Neural cell (in vitro differentiated cells): Measurements from ENCODE around the gene BRINP1. TPM values are rescaled to one million over a fixed set of nuclear protein-coding genes. Genes with fewer than 3 reads are reported as not detected.

Source experiments
- H2AFZ ChIP-seq: fragments of 200-600, 300-800 bp; sonication (generic), shearing (Covaris generic); 2 replicates; pipeline ENCODE4 v1.6.0; 2014; ENCODE audit warnings: low read depth, mild to moderate bottlenecking, antibody characterized with exemption, low read length, moderate library complexity
- H3F3A ChIP-seq: fragments of 200-600 bp; shearing (Covaris generic); 2 replicates; pipeline ENCODE4 v1.6.1; 2016; ENCODE audit warnings: mild to moderate bottlenecking, moderate library complexity, mixed read lengths, antibody characterized with exemption, low read length; ENCODE audit not compliant: insufficient read depth, poor library complexity, severe bottlenecking
- H3K27ac ChIP-seq: fragments of 200-600, 300-800 bp; sonication (generic), shearing (Covaris generic); 2 replicates; pipeline ENCODE4 v1.5.1; 2014; ENCODE audit warnings: mild to moderate bottlenecking, low read length, moderate library complexity
- H3K27me3 ChIP-seq: fragments of 300-800, 200-600 bp; sonication (generic), shearing (Covaris generic); 2 replicates; pipeline ENCODE4 v1.6.0; 2014; ENCODE audit warnings: mild to moderate bottlenecking, low read depth, low read length, moderate library complexity; ENCODE audit not compliant: insufficient read depth
- H3K36me3 ChIP-seq: fragments of 300-800, 200-600 bp; sonication (generic), shearing (Covaris generic); 2 replicates; pipeline ENCODE4 v1.5.1; 2014; ENCODE audit warnings: mild to moderate bottlenecking, antibody characterized with exemption, low read length, moderate library complexity; ENCODE audit not compliant: insufficient read depth
- H3K4me2 ChIP-seq: fragments of 300-800, 200-600 bp; sonication (generic), shearing (Covaris generic); 2 replicates; pipeline ENCODE4 v1.6.0; 2014; ENCODE audit warnings: mild to moderate bottlenecking, low read length
- H3K4me3 ChIP-seq: fragments of 300-800, 200-600 bp; sonication (generic), shearing (Covaris generic); 2 replicates; pipeline ENCODE4 v1.5.1; 2014; ENCODE audit warnings: mild to moderate bottlenecking, low read length, moderate library complexity
- H3K79me2 ChIP-seq: fragments of 200-600 bp; shearing (Covaris generic); replicated peaks from 2 replicates; pipeline ENCODE4 v1.6.0; 2014; ENCODE audit warnings: mild to moderate bottlenecking, low read length, moderate library complexity; ENCODE audit not compliant: insufficient read depth
- H3K9ac ChIP-seq: fragments of 300-800, 200-600 bp; sonication (generic), shearing (Covaris generic); 2 replicates; pipeline ENCODE4 v1.6.1; 2016; ENCODE audit warnings: mild to moderate bottlenecking, low read length, mixed read lengths
- H3K9me2 ChIP-seq: fragments of 200-600 bp; shearing (Covaris generic); 2 replicates; pipeline ENCODE4 v1.6.1; 2016; ENCODE audit warnings: mild to moderate bottlenecking, low read length, mixed read lengths; ENCODE audit not compliant: insufficient read depth
- H3K9me3 ChIP-seq: fragments of 200-600, 300-800 bp; sonication (generic), shearing (Covaris generic); 2 replicates; pipeline ENCODE4 v1.6.1; 2016; ENCODE audit warnings: mild to moderate bottlenecking, mixed run types, low read length, moderate library complexity, mixed read lengths
- H4K20me1 ChIP-seq: fragments of 200-600 bp; shearing (Covaris generic); 2 replicates; pipeline ENCODE4 v1.6.1; 2016; ENCODE audit warnings: mild to moderate bottlenecking, mixed run types; ENCODE audit not compliant: insufficient read depth
- CTCF ChIP-seq: fragments of 450-650 bp; IDR thresholded peaks from 2 replicates; pipeline ENCODE4 v1.5.1; 2014; ENCODE audit warnings: antibody characterized with exemption, mild to moderate bottlenecking, moderate library complexity; ENCODE audit not compliant: poor library complexity, severe bottlenecking
- EP300 ChIP-seq: fragments of 450-650 bp; conservative IDR thresholded peaks from 2 replicates; pipeline ENCODE4 v1.6.1; 2014; ENCODE audit warnings: antibody characterized with exemption, mild to moderate bottlenecking, moderate library complexity; ENCODE audit not compliant: poor library complexity, severe bottlenecking
- EZH2 ChIP-seq: fragments of 200-600, 300-800 bp; shearing (Covaris generic), sonication (generic); IDR thresholded peaks from 2 replicates; pipeline ENCODE4 v1.6.1; 2014; ENCODE audit warnings: antibody characterized with exemption, low read length, borderline replicate concordance, mild to moderate bottlenecking; ENCODE audit not compliant: insufficient read depth, poor library complexity, severe bottlenecking
- MXI1 ChIP-seq: fragments of 450-650 bp; conservative IDR thresholded peaks from 2 replicates; pipeline ENCODE4 v1.6.1; 2014; ENCODE audit warnings: antibody characterized with exemption, mild to moderate bottlenecking; ENCODE audit not compliant: poor library complexity, severe bottlenecking
- POLR2AphosphoS5 ChIP-seq: IDR thresholded peaks from 2 replicates; pipeline ENCODE4 v1.6.1; 2012
- RAD21 ChIP-seq: fragments of 450-650 bp; conservative IDR thresholded peaks from 2 replicates; pipeline ENCODE4 v1.6.1; 2014; ENCODE audit warnings: antibody characterized with exemption, mild to moderate bottlenecking, moderate library complexity
- SMC3 ChIP-seq: fragments of 450-650 bp; conservative IDR thresholded peaks from 2 replicates; pipeline ENCODE4 v1.6.1; 2014; ENCODE audit warnings: antibody characterized with exemption, mild to moderate bottlenecking, moderate library complexity; ENCODE audit not compliant: poor library complexity
- TAF1 ChIP-seq: IDR thresholded peaks from 2 replicates; pipeline ENCODE4 v1.6.1; 2012; ENCODE audit warnings: low read depth
- polyA plus RNA-seq: library from polyadenylated mRNA; depleted of rRNA; stranded (reverse); fragments of >200 nt; gene quantifications from 2 replicates; pipeline ENCODE4 v1.2.3, GENCODE V29; 2014
- TF ChIP-seq, protein P1 (sequence below): IDR thresholded peaks from 2 replicates; pipeline ENCODE4 v1.6.1; 2012; ENCODE audit warnings: borderline replicate concordance

The BRINP1 gene
- polyA plus RNA-seq, 1 donor from 2014 or later, result 15.6 TPM

GRCh38 chr9:119195521-119195920 is 173.7 kb downstream of the BRINP1 start:
- Histone ChIP-seq H3K36me3 (no peaks in the 10 kb centered on the region), H3K9me2 (no peaks in the 10 kb centered on the region), H3K4me3 (no peak overlapping the region), H3K9ac (no peak overlapping the region), H3K4me2 (no peak overlapping the region), H3K79me2 (no peaks in the 10 kb centered on the region), H3F3A (no peaks in the 10 kb centered on the region), H3K9me3 (no peaks in the 10 kb centered on the region), H3K27ac (no peak overlapping the region), H3K27me3 (no peaks in the 10 kb centered on the region), H4K20me1 (no peaks in the 10 kb centered on the region), H2AFZ (no peak overlapping the region)
- TF ChIP-seq TAF1, result no peak

GRCh38 chr9:119185298-119185697 is 183.9 kb downstream of the BRINP1 start:
- Histone ChIP-seq H3K36me3 (no peaks in the 10 kb centered on the region), H3K27me3 (no peaks in the 10 kb centered on the region), H3K9me3 (no peaks in the 10 kb centered on the region), H3K9me2 (no peaks in the 10 kb centered on the region), H3K4me2 (no peak overlapping the region), H3K4me3 (no peak overlapping the region), H3F3A (no peaks in the 10 kb centered on the region), H2AFZ (no peak overlapping the region), H3K27ac (no peak overlapping the region), H4K20me1 (no peaks in the 10 kb centered on the region), H3K79me2 (no peaks in the 10 kb centered on the region), H3K9ac (no peak overlapping the region)
- TF ChIP-seq TAF1, result no peak
- no peak for TF ChIP-seq CTCF
- TF ChIP-seq SMC3, result no peak
- no peak for TF ChIP-seq MXI1
- TF ChIP-seq POLR2AphosphoS5, result no peak
- TF ChIP-seq EZH2, result no peak
- TF ChIP-seq RAD21, result no peak

GRCh38 chr9:119184265-119184936 is 184.8 kb downstream of the BRINP1 start:
- no peak overlapping the region for H3K27ac ChIP-seq

More at GRCh38 chr9:119184265-119184936, 184.8 kb downstream of the BRINP1 start:
- Histone ChIP-seq H3F3A (no peaks in the 10 kb centered on the region), H3K4me3 (no peak overlapping the region), H4K20me1 (no peaks in the 10 kb centered on the region), H2AFZ (no peak overlapping the region), H3K36me3 (no peaks in the 10 kb centered on the region), H3K27me3 (no peaks in the 10 kb centered on the region), H3K9ac (no peak overlapping the region), H3K9me2 (no peaks in the 10 kb centered on the region), H3K4me2 (no peak overlapping the region), H3K79me2 (no peaks in the 10 kb centered on the region), H3K9me3 (no peaks in the 10 kb centered on the region)
- no peak for TF ChIP-seq EZH2
- TF ChIP-seq TAF1, result no peak
- no peak for TF ChIP-seq MXI1
- TF ChIP-seq CTCF, result no peak
- no peak for TF ChIP-seq RAD21
- TF ChIP-seq, protein P1, sequence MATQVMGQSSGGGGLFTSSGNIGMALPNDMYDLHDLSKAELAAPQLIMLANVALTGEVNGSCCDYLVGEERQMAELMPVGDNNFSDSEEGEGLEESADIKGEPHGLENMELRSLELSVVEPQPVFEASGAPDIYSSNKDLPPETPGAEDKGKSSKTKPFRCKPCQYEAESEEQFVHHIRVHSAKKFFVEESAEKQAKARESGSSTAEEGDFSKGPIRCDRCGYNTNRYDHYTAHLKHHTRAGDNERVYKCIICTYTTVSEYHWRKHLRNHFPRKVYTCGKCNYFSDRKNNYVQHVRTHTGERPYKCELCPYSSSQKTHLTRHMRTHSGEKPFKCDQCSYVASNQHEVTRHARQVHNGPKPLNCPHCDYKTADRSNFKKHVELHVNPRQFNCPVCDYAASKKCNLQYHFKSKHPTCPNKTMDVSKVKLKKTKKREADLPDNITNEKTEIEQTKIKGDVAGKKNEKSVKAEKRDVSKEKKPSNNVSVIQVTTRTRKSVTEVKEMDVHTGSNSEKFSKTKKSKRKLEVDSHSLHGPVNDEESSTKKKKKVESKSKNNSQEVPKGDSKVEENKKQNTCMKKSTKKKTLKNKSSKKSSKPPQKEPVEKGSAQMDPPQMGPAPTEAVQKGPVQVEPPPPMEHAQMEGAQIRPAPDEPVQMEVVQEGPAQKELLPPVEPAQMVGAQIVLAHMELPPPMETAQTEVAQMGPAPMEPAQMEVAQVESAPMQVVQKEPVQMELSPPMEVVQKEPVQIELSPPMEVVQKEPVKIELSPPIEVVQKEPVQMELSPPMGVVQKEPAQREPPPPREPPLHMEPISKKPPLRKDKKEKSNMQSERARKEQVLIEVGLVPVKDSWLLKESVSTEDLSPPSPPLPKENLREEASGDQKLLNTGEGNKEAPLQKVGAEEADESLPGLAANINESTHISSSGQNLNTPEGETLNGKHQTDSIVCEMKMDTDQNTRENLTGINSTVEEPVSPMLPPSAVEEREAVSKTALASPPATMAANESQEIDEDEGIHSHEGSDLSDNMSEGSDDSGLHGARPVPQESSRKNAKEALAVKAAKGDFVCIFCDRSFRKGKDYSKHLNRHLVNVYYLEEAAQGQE, result no peak
- no peak for TF ChIP-seq EP300
- TF ChIP-seq POLR2AphosphoS5, result no peak
- no peak for TF ChIP-seq SMC3
